ENCODE results near the gene PAPOLB.

- no peak for TF ChIP-seq POLR2AphosphoS5 (IDR thresholded peaks at IDR 0.05)
- no peak for TF ChIP-seq CTCF (IDR thresholded peaks at IDR 0.05)
- no peak for TF ChIP-seq EP300 (IDR thresholded peaks at IDR 0.05)
- TF ChIP-seq POLR2A (IDR thresholded peaks at IDR 0.05; ENCODE audit: low read depth), result no peak
Measured at GRCh38 chr7:4808565-4808964, 53.3 kb downstream of the PAPOLB start.
